ENCODE results near the gene AFF3. TPM values are rescaled to one million over a fixed set of nuclear protein-coding genes. Genes with fewer than 3 reads are reported as not detected.

The AFF3 gene
- total RNA-seq, 1 experiment from 2014 or later: 0.05 TPM

DNA sequence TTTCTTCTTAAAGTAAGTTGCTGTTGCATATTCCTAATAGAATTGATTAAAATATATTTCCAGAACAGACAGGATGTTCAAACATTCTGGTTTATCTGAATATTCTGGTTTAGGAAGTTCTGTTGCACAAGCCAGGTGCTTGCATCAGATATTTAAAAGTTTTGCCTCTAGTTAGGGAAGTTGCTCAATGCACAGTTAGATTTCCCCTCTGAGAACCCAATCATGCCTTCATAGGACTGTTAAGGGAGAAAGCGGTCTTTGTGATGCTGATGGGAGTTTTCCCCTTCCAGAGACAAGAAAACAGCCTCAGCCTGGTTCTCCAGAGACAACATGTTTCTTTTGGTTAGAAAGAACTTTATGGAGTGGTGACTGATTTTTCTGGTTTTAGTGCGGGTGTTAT is 587.0 kb downstream of the AFF3 start:
- H3K4me1 ChIP-seq: no peaks in the 10 kb centered on the region
- no peaks in the 10 kb centered on the region for H3K27me3 ChIP-seq (replicated peaks; ENCODE audit: control insufficient read depth, insufficient read depth, low read length)
- TF ChIP-seq, protein P1, sequence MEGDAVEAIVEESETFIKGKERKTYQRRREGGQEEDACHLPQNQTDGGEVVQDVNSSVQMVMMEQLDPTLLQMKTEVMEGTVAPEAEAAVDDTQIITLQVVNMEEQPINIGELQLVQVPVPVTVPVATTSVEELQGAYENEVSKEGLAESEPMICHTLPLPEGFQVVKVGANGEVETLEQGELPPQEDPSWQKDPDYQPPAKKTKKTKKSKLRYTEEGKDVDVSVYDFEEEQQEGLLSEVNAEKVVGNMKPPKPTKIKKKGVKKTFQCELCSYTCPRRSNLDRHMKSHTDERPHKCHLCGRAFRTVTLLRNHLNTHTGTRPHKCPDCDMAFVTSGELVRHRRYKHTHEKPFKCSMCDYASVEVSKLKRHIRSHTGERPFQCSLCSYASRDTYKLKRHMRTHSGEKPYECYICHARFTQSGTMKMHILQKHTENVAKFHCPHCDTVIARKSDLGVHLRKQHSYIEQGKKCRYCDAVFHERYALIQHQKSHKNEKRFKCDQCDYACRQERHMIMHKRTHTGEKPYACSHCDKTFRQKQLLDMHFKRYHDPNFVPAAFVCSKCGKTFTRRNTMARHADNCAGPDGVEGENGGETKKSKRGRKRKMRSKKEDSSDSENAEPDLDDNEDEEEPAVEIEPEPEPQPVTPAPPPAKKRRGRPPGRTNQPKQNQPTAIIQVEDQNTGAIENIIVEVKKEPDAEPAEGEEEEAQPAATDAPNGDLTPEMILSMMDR (IDR thresholded peaks at IDR 0.05; ENCODE audit: insufficient read depth in 1 of 2, low read depth in 1 of 2, low read length in 1 of 2, severe bottlenecking in 1 of 2, unreplicated experiment in 1 of 2): no peak
- no peak overlapping the region for H3K4me3 Mint-ChIP-seq (ENCODE audit: unreplicated experiment)
- no peak overlapping the region for H3K27ac Mint-ChIP-seq (ENCODE audit: unreplicated experiment)
- H3K4me3 ChIP-seq (ENCODE audit: low read depth, low read length): no peak overlapping the region
- H3K36me3 ChIP-seq (ENCODE audit: control insufficient read depth, insufficient read depth, low read length): no peaks in the 10 kb centered on the region
- intact Hi-C loops (cut with micrococcal nuclease; ENCODE audit: unreplicated experiment): loop anchor here (10.0 kb wide), 1 partner anchor 139 kb away; no protein-coding TSS in a partner anchor
- no peaks in the 10 kb centered on the region for H3K36me3 Mint-ChIP-seq (ENCODE audit: insufficient read depth, unreplicated experiment)
- peaks cover 13% of the 10 kb centered on the region for H3K27me3 Mint-ChIP-seq (ENCODE audit: insufficient read depth, unreplicated experiment)
- DNase-seq: no peak
- H3K9me3 Mint-ChIP-seq (ENCODE audit: unreplicated experiment): no peaks in the 10 kb centered on the region
- no TSS peak for BruUV-seq (replicated peaks)
- H3K4me1 Mint-ChIP-seq (ENCODE audit: low read depth, unreplicated experiment): no peaks in the 10 kb centered on the region
- no peaks in the 10 kb centered on the region for H3K9me3 ChIP-seq
- ChIA-PET POLR2A (no interaction called here), CTCF (no interaction called here)

DNA sequence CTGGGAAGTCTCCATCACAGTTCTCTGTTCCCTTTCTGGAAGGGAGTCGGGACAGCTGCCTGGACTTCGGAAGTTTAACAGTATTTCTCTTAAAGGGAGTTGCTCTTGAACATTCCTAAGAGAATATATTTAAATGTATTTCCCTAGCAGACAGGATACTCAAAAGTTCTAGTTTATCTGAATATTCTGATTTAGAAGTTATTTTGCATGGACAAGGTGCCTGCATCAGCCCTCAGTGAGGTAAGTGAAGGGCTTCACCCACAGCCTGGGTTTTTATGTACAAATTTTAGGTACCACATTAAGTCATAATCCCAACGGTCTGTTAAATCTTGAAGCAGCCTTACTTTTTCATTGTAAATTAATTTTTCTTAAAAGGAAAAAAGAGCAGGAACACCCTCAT is 587.5 kb downstream of the AFF3 start:
- no peak overlapping the region for H3K27ac Mint-ChIP-seq (ENCODE audit: unreplicated experiment)
- H3K4me1 Mint-ChIP-seq (ENCODE audit: low read depth, unreplicated experiment): no peaks in the 10 kb centered on the region
- intact Hi-C loops (cut with micrococcal nuclease; ENCODE audit: unreplicated experiment): loop anchor here (10.0 kb wide), 1 partner anchor 140 kb away; no protein-coding TSS in a partner anchor
- DNase-seq: no peak
- no TSS peak for BruUV-seq (replicated peaks)
- Histone ChIP-seq H3K4me3 (ENCODE audit: low read depth, low read length) (no peak overlapping the region), H3K9me3 (no peaks in the 10 kb centered on the region), H3K27me3 (replicated peaks; ENCODE audit: control insufficient read depth, insufficient read depth, low read length) (no peaks in the 10 kb centered on the region), H3K36me3 (ENCODE audit: control insufficient read depth, insufficient read depth, low read length) (no peaks in the 10 kb centered on the region), H3K4me1 (no peaks in the 10 kb centered on the region)
- peaks cover 13% of the 10 kb centered on the region for H3K27me3 Mint-ChIP-seq (ENCODE audit: insufficient read depth, unreplicated experiment)
- H3K9me3 Mint-ChIP-seq (ENCODE audit: unreplicated experiment): no peaks in the 10 kb centered on the region
- ChIA-PET CTCF (no interaction called here), POLR2A (no interaction called here)
- H3K4me3 Mint-ChIP-seq (ENCODE audit: unreplicated experiment): no peak overlapping the region
- TF ChIP-seq, protein P1 (IDR thresholded peaks at IDR 0.05; ENCODE audit: insufficient read depth in 1 of 2, low read depth in 1 of 2, low read length in 1 of 2, severe bottlenecking in 1 of 2, unreplicated experiment in 1 of 2): no peak
- no peaks in the 10 kb centered on the region for H3K36me3 Mint-ChIP-seq (ENCODE audit: insufficient read depth, unreplicated experiment)

DNA sequence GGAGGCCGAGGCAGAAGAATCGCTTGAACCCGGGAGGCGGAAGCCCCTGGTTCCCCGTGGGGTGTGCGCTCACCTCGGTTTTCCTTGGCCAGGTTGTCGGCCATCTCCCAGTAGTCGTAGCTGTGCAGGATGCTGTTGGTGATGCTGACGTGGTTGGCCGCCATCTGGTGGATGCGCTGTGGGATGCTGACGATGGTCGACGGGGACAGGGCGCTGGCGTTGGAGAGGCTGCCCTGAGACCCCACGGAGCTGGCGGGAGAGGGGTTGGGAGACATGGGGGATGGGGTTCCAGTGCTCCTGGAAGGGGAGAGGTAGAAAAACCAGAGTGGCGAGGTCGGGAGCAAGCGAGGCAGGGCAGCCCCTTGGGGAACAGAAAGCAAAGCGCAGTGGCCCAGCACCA is 588.2 kb downstream of the AFF3 start:
- Histone ChIP-seq H3K4me1 (no peaks in the 10 kb centered on the region), H3K9me3 (no peaks in the 10 kb centered on the region), H3K4me3 (ENCODE audit: low read depth, low read length) (no peak overlapping the region), H3K27me3 (replicated peaks; ENCODE audit: control insufficient read depth, insufficient read depth, low read length) (no peaks in the 10 kb centered on the region), H3K36me3 (ENCODE audit: control insufficient read depth, insufficient read depth, low read length) (no peaks in the 10 kb centered on the region)
- no peaks in the 10 kb centered on the region for H3K9me3 Mint-ChIP-seq (ENCODE audit: unreplicated experiment)
- peaks cover 13% of the 10 kb centered on the region for H3K27me3 Mint-ChIP-seq (ENCODE audit: insufficient read depth, unreplicated experiment)
- H3K27ac Mint-ChIP-seq (ENCODE audit: unreplicated experiment): no peak overlapping the region
- DNase-seq: peak in 1 of 2 experiments; percentile 9
- no peaks in the 10 kb centered on the region for H3K36me3 Mint-ChIP-seq (ENCODE audit: insufficient read depth, unreplicated experiment)
- H3K4me1 Mint-ChIP-seq (ENCODE audit: low read depth, unreplicated experiment): no peaks in the 10 kb centered on the region
- no peak overlapping the region for H3K4me3 Mint-ChIP-seq (ENCODE audit: unreplicated experiment)
- ChIA-PET POLR2A (no interaction called here), CTCF (no interaction called here)
- no TSS peak for BruUV-seq (replicated peaks)
- TF ChIP-seq, protein P1 (IDR thresholded peaks at IDR 0.05; ENCODE audit: insufficient read depth in 1 of 2, low read depth in 1 of 2, low read length in 1 of 2, severe bottlenecking in 1 of 2, unreplicated experiment in 1 of 2): no peak
- intact Hi-C loops (cut with micrococcal nuclease; ENCODE audit: unreplicated experiment): loop anchor here (10.0 kb wide), 1 partner anchor 141 kb away; no protein-coding TSS in a partner anchor
